HG03196 (cell line): ENCODE results near the gene GPT2.
A peak's percentile ranks its signal among the peaks of the same experiment; 100 is the strongest.

ENCODE experiments used
- ATAC-seq: cut with Tn5 transposase; IDR thresholded peaks from one replicate; pipeline ENCODE4 v1.9.1; 2021; ENCODE audit not compliant: unreplicated experiment

Gene GPT2

GRCh38 chr16:46896314-46896968 lies 12.3 kb downstream of the GPT2 start:
- ATAC-seq, result no peak

DNA sequence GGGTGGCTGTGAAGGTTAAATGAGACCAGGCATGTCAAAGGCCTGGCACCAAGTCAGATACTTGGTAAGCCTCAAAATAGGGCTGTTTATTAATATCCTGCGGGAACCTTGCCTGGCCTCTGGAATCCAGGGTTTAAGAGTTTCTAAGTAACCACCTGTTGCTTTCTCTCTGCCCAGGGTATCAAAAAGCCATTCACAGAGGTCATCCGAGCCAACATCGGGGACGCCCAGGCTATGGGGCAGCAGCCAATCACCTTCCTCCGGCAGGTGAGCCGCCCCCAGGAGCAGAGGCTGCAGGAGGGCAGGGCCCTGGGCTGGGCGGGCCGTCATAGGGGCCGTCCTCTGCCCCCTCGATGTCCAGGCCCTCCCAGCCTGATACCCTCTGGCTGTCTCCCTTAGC lies 13.3 kb downstream of the GPT2 start:
- no peak for ATAC-seq

- ATAC-seq, result no peak
Measured at GRCh38 chr16:46898006-46898405, 13.8 kb downstream of the GPT2 start.

DNA sequence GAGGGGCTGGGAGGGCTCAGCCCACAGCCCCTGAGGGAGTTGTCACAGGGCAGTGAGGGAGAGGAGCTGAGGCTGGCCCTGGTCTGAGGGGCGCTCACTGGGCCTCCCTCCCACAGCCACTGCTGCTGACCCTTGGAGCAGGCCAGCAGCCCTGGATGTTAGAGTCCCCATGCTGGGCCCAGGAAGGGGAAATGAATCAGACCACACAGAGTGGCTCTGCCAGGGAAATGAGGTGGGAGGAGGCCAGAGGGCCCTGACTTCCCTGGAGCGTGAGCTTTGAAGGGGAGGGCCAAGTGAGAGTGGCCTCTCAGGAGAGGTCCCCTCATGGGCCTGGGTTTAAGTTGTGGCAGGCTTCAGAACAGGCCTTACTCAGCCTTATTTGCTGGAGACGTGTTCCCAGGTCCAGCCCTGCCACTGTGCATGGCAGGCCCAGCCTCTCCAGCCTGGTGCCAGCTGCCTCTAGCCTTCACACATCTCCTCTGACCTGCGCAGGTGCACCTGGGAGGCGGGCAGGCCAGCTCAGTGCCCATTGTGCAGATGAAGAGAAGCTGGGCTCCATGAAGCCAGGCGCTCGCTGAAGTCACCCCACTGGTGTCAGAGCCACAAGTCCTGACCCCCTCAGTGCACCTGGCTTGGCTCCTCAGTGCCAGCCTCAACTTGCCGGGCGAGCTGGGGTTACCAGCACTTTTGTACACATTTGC lies 15.4 kb downstream of the GPT2 start:
- ATAC-seq, result no peak

GRCh38 chr16:46900455-46901235 lies 16.5 kb downstream of the GPT2 start:
- ATAC-seq, result no peak

DNA sequence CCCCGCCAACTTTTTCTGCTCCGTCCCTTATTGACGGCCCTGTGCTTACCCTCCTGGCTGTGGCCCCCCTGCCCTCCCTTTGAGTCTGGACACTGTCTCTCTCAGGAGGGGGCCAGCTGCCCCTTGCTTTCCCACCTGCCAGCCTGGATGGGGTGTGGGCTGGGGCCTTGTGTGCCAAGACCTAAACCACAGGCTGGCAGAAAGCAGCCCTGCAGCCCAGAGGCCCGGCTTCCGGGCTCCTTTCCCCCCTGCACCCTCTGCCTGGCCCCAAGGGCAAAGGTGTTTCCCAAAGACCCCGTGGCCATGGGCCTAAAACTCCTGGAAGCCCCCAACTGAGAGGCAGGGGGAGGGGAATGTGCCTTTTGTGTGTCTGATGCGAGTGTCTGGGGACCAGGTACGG lies 17.5 kb downstream of the GPT2 start:
- no peak for ATAC-seq

DNA sequence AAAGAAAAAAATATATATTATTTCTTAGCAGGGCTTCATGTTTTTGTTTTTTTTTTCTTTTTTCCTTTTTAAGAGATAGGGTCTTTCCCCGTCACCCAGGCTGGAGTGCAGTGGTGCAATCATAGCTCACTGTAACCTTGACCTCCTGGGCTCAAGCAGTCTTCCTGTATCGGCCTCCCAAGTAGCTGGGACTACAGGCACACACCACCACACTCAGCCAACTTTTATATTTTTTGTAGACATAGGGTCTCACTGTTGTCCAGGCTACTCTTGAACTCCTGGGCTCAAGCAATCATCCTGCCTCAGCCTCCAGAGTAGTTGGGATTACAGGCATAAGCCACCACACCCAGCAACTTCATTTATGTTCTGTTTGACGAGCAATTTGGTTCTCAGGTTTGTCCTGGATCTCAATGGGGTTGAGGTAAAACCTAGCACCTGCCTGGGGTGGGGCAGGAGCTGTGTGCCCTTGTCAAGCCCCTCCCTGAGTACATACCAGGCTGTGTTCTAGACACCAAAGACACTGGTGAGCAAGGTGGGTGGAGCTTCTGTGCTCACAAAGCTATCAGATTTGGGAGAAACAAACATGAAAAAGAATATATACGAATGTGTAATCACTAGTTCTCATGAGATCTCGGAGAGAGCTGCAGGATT lies 19.2 kb downstream of the GPT2 start:
- ATAC-seq, result no peak

DNA sequence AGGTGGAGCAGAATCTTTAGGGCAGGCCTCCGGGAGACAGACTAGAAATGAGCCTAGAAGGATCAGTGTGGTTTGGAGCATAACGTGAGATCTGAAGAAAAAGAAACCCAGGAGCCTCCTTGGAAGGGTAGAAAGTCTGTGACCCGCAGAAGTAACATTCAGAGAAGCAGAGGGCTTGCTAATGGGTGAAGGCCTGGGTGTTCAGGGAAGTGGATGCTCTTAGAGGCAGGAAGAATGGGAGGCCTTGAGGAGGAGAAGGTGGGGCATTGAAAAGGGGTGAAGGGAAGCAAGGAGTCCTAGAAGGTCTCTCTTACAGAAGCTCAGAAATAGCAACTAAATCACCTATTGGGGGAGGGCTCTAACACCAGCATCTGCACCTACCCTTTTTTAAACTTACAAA lies 20.3 kb downstream of the GPT2 start:
- no peak for ATAC-seq

- no peak for ATAC-seq
Measured at GRCh38 chr16:46906360-46907060, 22.3 kb downstream of the GPT2 start.

- ATAC-seq, result no peak
Measured at GRCh38 chr16:46907061-46907774, 23.1 kb downstream of the GPT2 start.

- no peak for ATAC-seq
Measured at GRCh38 chr16:46908540-46909372, 24.6 kb downstream of the GPT2 start.

DNA sequence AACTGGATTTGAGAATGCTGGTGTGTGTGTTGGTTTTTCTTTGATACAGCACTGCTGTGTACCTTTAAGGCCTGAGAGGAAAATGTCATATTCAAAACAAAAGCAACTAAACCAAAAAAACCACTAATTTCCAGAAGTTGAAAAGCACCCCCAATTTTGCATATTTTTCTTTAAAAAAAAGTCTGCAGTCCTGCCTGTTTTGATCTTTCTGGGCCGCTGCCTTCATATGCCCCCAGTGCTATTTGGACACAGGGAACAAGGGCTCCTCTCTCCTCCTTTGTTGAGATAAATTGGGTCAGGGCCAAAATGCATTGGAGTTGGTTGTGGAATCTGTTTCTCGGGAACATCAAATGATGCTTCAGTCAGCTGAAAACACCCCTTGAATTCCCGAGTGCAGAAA lies 26.9 kb downstream of the GPT2 start:
- no peak for ATAC-seq

- no peak for ATAC-seq
Measured at GRCh38 chr16:46911650-46912049, 27.5 kb downstream of the GPT2 start.

DNA sequence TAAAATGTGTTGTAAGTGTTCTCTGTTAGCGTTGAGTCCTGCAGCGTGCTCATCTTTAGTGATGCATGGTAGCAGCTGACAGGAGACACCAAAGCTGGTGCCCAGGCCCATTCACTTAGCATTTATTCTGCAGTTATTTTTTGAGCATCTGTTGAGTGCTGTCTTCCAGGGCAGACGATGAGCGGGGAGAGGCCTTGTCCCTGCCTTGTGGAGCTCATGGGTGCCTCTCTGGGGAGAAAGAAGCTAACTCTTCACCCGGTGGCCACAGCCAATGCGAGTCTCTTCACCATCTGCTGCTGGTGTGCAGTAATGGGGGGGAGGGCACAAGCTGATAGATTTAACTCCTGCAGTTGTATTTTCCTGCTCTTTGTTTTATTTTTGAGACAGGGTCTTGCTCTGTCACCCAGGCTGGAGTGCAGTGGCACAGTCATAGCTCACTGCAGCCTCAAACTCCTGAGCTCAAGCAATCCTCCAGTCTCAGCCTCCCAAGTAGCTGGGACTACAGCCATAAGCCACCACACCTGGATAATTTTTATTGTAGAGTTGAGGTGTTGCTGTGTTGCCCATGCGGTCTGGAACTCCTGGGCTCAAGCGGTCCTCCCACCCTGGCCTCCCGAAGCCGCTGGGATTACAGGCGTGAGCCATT lies 30.5 kb downstream of the GPT2 start:
- no peak for ATAC-seq

GRCh38 chr16:46915483-46916025 lies 31.4 kb downstream of the GPT2 start:
- ATAC-seq, result no peak

- no peak for ATAC-seq
Measured at GRCh38 chr16:46916980-46917379, 32.8 kb downstream of the GPT2 start.

- ATAC-seq, result no peak
Measured at GRCh38 chr16:46918400-46918799, 34.2 kb downstream of the GPT2 start.

DNA sequence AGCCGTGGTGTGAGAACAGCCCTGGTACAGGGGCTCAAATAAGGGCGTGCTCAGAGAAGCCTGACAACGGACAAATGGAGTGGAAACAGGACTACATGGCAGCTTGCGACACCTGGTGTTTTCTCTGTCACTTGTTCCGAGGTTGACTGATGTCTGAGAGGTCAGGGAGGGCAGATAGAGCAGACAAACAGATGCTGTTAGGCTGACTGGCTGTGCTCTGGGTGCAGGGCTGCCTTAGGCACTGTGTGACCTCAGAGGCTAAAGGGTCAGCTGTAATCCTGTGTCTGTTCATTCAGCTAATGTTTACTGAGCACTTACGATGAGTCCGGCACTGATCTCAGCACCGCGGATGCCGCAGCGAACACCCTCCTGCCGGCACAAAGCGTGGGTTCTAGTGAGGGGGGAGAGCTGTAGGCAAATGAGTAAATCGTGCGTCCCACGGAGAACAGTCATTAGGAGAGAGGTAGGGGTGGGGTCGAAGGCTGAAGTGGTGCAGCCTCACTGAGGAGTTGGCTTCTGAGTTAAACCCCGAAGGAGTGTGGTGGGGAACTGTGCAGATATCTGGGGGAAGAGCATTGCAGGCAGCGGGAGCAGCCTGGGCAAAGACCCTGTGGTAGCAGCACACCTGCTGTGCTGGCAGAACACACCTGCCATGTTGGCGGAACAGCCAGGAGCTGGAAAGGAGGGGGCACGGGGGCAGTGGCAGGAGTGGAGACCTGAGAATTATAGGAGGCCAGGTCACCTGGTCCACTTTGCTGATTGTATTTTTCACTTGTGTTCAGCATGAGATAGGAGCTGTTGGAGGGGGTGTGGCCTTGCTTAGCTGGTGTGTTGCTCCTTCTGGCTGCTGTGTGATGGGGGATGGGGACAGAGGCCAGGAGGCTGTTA lies 35.0 kb downstream of the GPT2 start:
- peak; percentile 86 for ATAC-seq
